Tibial nerve (tissue), 3 donors: ENCODE results near the gene MRGPRE.

Experiments
- POLR2A ChIP-seq, 2 donors: fragments of 450-650 bp; IDR thresholded peaks; one replicate each; pipeline ENCODE4 v1.6.1; 2017; ENCODE audit warnings: antibody characterized with exemption in 2 of 2, mild to moderate bottlenecking in 2 of 2, moderate library complexity in 2 of 2
- TF ChIP-seq, protein P1 (sequence below), 5 experiments: fragments of 200-600 bp in 3 of 5; fragments of 450-650 bp in 2 of 5; sonication (generic) in 3 of 5; IDR thresholded peaks; one replicate each; pipeline ENCODE4 v1.5.1; 2016 to 2019; ENCODE audit warnings: antibody characterized with exemption in 5 of 5, mild to moderate bottlenecking in 3 of 5, moderate library complexity in 2 of 5

DNA sequence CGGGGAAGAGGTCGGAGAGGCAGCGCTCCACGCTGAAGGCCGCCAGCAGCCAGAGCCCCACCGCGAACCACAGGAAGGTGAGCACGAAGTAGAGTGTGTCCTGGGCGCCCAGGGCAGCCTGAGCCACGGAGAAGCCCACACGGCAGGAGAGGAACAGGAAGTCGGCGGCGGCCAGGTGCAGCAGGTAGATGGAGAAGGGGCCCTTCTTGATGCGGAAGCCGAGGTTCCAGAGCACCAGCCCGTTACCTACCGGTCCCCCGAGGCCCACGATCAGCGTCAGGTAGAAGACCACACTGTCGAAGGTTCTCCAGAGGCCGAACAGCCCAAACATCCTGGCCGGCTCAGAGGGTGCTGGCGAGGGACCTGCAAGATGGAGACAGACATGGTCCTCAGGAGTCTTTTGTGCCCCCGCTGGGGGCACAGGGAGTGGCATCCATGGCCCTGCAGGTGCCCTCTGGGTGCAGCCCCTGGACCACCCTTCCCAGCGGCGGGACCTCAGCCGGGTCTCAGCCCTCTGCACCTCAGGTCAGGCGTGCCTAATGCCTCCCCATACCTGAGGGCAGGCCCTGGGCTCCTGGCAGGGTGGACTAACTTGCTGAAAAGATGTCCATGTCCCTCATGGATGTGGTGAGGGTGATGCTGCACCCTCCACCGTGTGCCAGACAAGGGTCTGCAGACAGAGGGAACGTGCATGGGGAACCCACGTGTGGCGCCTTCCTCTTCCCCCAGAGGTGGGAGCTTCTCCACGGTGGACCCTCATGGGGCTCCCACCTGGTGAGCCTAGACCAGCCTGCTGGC, 13.5 kb downstream of the MRGPRE start, which contains the start of gene MRGPRG:
- TF ChIP-seq, protein P1, sequence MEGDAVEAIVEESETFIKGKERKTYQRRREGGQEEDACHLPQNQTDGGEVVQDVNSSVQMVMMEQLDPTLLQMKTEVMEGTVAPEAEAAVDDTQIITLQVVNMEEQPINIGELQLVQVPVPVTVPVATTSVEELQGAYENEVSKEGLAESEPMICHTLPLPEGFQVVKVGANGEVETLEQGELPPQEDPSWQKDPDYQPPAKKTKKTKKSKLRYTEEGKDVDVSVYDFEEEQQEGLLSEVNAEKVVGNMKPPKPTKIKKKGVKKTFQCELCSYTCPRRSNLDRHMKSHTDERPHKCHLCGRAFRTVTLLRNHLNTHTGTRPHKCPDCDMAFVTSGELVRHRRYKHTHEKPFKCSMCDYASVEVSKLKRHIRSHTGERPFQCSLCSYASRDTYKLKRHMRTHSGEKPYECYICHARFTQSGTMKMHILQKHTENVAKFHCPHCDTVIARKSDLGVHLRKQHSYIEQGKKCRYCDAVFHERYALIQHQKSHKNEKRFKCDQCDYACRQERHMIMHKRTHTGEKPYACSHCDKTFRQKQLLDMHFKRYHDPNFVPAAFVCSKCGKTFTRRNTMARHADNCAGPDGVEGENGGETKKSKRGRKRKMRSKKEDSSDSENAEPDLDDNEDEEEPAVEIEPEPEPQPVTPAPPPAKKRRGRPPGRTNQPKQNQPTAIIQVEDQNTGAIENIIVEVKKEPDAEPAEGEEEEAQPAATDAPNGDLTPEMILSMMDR (IDR thresholded peaks at IDR 0.05): no peak
- no peak for TF ChIP-seq POLR2A (IDR thresholded peaks at IDR 0.05)
